HEK293 (cell line): Measurements from ENCODE around the gene FXYD4.

Source experiments
- CTCF ChIA-PET: fragments of 350-600 bp; formaldehyde crosslinking; extraction: SDS; loops from one replicate; lab custom pipeline; 2021; ENCODE audit warnings: antibody characterized with exemption; lab: Yijun Ruan, JAX
- POLR2A ChIA-PET: fragments of 300-600 bp; formaldehyde crosslinking; extraction: SDS; loops from one replicate; lab custom pipeline; 2020; ENCODE audit warnings: antibody characterized with exemption, inconsistent platforms; lab: Yijun Ruan, JAX
- H3K27ac ChIP-seq: fragments of 200-500 bp; sonication (Bioruptor generic); 2 replicates; pipeline ENCODE4 v1.5.1; 2014; ENCODE audit warnings: low read depth, low read length, control low read depth, inconsistent platforms; ENCODE audit errors: extremely low read depth
- H3K36me3 ChIP-seq, 2 experiments: fragments of 200-500 bp in 1 of 2; sonication (Bioruptor generic) in 1 of 2; 1 replicate in 1 of 2; 2 replicates in 1 of 2; pipeline ENCODE4 v1.5.1; 2014 to 2017; ENCODE audit warnings: inconsistent platforms in 2 of 2, low read length in 2 of 2; ENCODE audit not compliant: control insufficient read depth in 2 of 2, insufficient read depth in 1 of 2
- H3K4me1 ChIP-seq: fragments of 200-500 bp; sonication (Bioruptor generic); 2 replicates; pipeline ENCODE4 v1.5.1; 2014; ENCODE audit warnings: mild to moderate bottlenecking, low read length, inconsistent platforms; ENCODE audit not compliant: control insufficient read depth, insufficient read depth
- H3K4me3 ChIP-seq: 2 replicates; pipeline ENCODE4 v1.5.1; 2011; ENCODE audit warnings: low read depth, mild to moderate bottlenecking, control low read depth, low read length, moderate library complexity
- H3K9me3 ChIP-seq: fragments of 200-500 bp; sonication (Bioruptor generic); 2 replicates; pipeline ENCODE4 v1.5.1; 2014; ENCODE audit warnings: low read depth, low read length, inconsistent platforms; ENCODE audit not compliant: control insufficient read depth, insufficient read depth
- GLIS1 ChIP-seq: fragments of 450-650 bp; formaldehyde crosslinking; IDR thresholded peaks from 2 replicates; pipeline ENCODE4 v1.5.1; 2016; ENCODE audit warnings: missing biosample characterization, missing genetic modification characterization
- IKZF3 ChIP-seq: fragments of 450-650 bp; IDR thresholded peaks from 2 replicates; pipeline ENCODE4 v1.5.0; 2018; ENCODE audit warnings: missing biosample characterization, mild to moderate bottlenecking, missing genetic modification characterization, moderate library complexity
- KLF8 ChIP-seq: fragments of 450-650 bp; formaldehyde crosslinking; IDR thresholded peaks from 2 replicates; pipeline ENCODE4 v1.5.1; 2016; ENCODE audit warnings: missing biosample characterization, missing genetic modification characterization
- PRDM1 ChIP-seq: fragments of 450-650 bp; formaldehyde crosslinking; IDR thresholded peaks from 2 replicates; pipeline ENCODE4; 2016; ENCODE audit warnings: missing biosample characterization, missing genetic modification characterization
- SCRT1 ChIP-seq: fragments of 450-650 bp; formaldehyde crosslinking; IDR thresholded peaks from 2 replicates; pipeline ENCODE4 v1.5.1; 2016; ENCODE audit warnings: missing biosample characterization, missing genetic modification characterization, borderline replicate concordance
- SCRT2 ChIP-seq: fragments of 450-650 bp; formaldehyde crosslinking; IDR thresholded peaks from 2 replicates; pipeline ENCODE4 v1.5.1; 2016; ENCODE audit warnings: missing biosample characterization, missing genetic modification characterization
- ZBTB17 ChIP-seq: fragments of 450-650 bp; formaldehyde crosslinking; IDR thresholded peaks from 2 replicates; pipeline ENCODE4 v1.5.1; 2016; ENCODE audit warnings: missing biosample characterization, missing genetic modification characterization
- ZBTB48 ChIP-seq: fragments of 450-650 bp; formaldehyde crosslinking; IDR thresholded peaks from 2 replicates; pipeline ENCODE4 v1.5.1; 2016; ENCODE audit warnings: missing biosample characterization, missing genetic modification characterization
- ZFP3 ChIP-seq: fragments of 450-650 bp; formaldehyde crosslinking; IDR thresholded peaks from 2 replicates; pipeline ENCODE4 v1.5.1; 2016; ENCODE audit warnings: low read depth, missing biosample characterization, missing genetic modification characterization
- ZNF138 ChIP-seq: fragments of 450-650 bp; formaldehyde crosslinking; IDR thresholded peaks from 2 replicates; pipeline ENCODE4 v1.5.1; 2016; ENCODE audit warnings: missing biosample characterization, missing genetic modification characterization, borderline replicate concordance
- ZNF239 ChIP-seq: fragments of 450-650 bp; formaldehyde crosslinking; IDR thresholded peaks from 2 replicates; pipeline ENCODE4 v1.5.1; 2016; ENCODE audit warnings: missing biosample characterization, missing genetic modification characterization
- ZNF366 ChIP-seq: fragments of 450-650 bp; formaldehyde crosslinking; conservative IDR thresholded peaks from 2 replicates; pipeline ENCODE4 v1.5.1; 2016; ENCODE audit warnings: missing biosample characterization, missing genetic modification characterization
- ZNF514 ChIP-seq: fragments of 450-650 bp; formaldehyde crosslinking; IDR thresholded peaks from 2 replicates; pipeline ENCODE4 v1.5.1; 2016; ENCODE audit warnings: missing biosample characterization, missing genetic modification characterization
- ZNF549 ChIP-seq: fragments of 450-650 bp; IDR thresholded peaks from 2 replicates; pipeline ENCODE4 v1.5.1; 2018; ENCODE audit warnings: missing biosample characterization, missing genetic modification characterization, mild to moderate bottlenecking, inconsistent platforms, moderate library complexity
- ZNF596 ChIP-seq: fragments of 450-650 bp; IDR thresholded peaks from 2 replicates; pipeline ENCODE4 v1.5.0; 2018; ENCODE audit warnings: missing biosample characterization, mild to moderate bottlenecking, missing genetic modification characterization, moderate library complexity
- ZNF629 ChIP-seq: fragments of 450-650 bp; formaldehyde crosslinking; IDR thresholded peaks from 2 replicates; pipeline ENCODE4 v1.5.1; 2017; ENCODE audit warnings: missing biosample characterization, missing genetic modification characterization
- TF ChIP-seq, protein P1 (sequence below): fragments of 450-650 bp; formaldehyde crosslinking; IDR thresholded peaks from 2 replicates; pipeline ENCODE4 v1.5.1; 2016; ENCODE audit warnings: missing biosample characterization, missing genetic modification characterization
- TF ChIP-seq, protein P2 (sequence below): fragments of 450-650 bp; formaldehyde crosslinking; IDR thresholded peaks from 2 replicates; pipeline ENCODE4 v1.5.1; 2017; ENCODE audit warnings: missing biosample characterization, missing genetic modification characterization
- TF ChIP-seq, protein P3 (sequence below): fragments of 450-650 bp; formaldehyde crosslinking; IDR thresholded peaks from 2 replicates; pipeline ENCODE4 v1.5.1; 2016; ENCODE audit warnings: missing biosample characterization, missing genetic modification characterization
- TF ChIP-seq, protein P4 (sequence below): fragments of 450-650 bp; formaldehyde crosslinking; IDR thresholded peaks from 2 replicates; pipeline ENCODE4 v1.5.1; 2016; ENCODE audit warnings: missing biosample characterization, missing genetic modification characterization
- TF ChIP-seq, protein P5 (sequence below): fragments of 450-650 bp; formaldehyde crosslinking; IDR thresholded peaks from 2 replicates; pipeline ENCODE4 v1.5.1; 2016; ENCODE audit warnings: missing biosample characterization, missing genetic modification characterization
- TF ChIP-seq, protein P6 (sequence below): fragments of 450-650 bp; formaldehyde crosslinking; IDR thresholded peaks from 2 replicates; pipeline ENCODE4; 2016; ENCODE audit warnings: missing biosample characterization, missing genetic modification characterization
- TF ChIP-seq, protein P7 (sequence below): fragments of 450-650 bp; formaldehyde crosslinking; IDR thresholded peaks from 2 replicates; pipeline ENCODE4 v1.5.1; 2016; ENCODE audit warnings: missing biosample characterization, missing genetic modification characterization, low read depth

Gene FXYD4

DNA sequence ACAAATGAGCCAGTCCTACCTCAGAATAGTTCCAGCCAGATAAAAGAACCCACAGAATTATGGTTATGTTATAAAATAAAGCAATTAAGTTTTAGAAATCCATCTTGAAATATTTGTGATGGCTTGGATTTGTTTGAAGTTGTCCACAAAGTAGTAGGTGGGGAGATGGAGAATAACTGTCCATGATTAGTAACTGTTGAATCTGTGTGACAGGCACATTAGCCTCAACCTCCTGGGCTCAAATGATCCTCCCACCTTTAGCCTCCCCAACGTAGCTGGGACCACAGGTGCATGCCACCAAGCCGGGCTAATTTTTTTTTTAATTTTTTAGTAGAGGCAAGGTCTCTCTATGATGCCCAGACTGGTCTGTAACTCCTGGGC lies 27.5 kb downstream of the FXYD4 start:
- TF ChIP-seq ZNF138 (no peak), ZNF549 (tag by site-specific recombination) (no peak), ZNF239 (tag by site-specific recombination) (no peak), ZNF596 (no peak), ZBTB48 (tag by site-specific recombination) (no peak), SCRT2 (tag by site-specific recombination) (peak; percentile 55), SCRT1 (peak; percentile 22; the same call in 1 of the 2 replicates)
- TF ChIP-seq, protein P1, sequence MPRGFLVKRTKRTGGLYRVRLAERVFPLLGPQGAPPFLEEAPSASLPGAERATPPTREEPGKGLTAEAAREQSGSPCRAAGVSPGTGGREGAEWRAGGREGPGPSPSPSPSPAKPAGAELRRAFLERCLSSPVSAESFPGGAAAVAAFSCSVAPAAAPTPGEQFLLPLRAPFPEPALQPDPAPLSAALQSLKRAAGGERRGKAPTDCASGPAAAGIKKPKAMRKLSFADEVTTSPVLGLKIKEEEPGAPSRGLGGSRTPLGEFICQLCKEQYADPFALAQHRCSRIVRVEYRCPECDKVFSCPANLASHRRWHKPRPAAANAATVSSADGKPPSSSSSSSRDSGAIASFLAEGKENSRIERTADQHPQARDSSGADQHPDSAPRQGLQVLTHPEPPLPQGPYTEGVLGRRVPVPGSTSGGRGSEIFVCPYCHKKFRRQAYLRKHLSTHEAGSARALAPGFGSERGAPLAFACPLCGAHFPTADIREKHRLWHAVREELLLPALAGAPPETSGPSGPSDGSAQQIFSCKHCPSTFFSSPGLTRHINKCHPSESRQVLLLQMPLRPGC (tag by site-specific recombination) = no peak
- TF ChIP-seq, protein P2, sequence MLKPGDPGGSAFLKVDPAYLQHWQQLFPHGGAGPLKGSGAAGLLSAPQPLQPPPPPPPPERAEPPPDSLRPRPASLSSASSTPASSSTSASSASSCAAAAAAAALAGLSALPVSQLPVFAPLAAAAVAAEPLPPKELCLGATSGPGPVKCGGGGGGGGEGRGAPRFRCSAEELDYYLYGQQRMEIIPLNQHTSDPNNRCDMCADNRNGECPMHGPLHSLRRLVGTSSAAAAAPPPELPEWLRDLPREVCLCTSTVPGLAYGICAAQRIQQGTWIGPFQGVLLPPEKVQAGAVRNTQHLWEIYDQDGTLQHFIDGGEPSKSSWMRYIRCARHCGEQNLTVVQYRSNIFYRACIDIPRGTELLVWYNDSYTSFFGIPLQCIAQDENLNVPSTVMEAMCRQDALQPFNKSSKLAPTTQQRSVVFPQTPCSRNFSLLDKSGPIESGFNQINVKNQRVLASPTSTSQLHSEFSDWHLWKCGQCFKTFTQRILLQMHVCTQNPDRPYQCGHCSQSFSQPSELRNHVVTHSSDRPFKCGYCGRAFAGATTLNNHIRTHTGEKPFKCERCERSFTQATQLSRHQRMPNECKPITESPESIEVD (tag by site-specific recombination) = 0 out of 2 replicates have a peak, but pooled peaks have one; percentile 8
- TF ChIP-seq, protein P3, sequence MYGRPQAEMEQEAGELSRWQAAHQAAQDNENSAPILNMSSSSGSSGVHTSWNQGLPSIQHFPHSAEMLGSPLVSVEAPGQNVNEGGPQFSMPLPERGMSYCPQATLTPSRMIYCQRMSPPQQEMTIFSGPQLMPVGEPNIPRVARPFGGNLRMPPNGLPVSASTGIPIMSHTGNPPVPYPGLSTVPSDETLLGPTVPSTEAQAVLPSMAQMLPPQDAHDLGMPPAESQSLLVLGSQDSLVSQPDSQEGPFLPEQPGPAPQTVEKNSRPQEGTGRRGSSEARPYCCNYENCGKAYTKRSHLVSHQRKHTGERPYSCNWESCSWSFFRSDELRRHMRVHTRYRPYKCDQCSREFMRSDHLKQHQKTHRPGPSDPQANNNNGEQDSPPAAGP (tag by site-specific recombination) = no peak
- TF ChIP-seq, protein P4, sequence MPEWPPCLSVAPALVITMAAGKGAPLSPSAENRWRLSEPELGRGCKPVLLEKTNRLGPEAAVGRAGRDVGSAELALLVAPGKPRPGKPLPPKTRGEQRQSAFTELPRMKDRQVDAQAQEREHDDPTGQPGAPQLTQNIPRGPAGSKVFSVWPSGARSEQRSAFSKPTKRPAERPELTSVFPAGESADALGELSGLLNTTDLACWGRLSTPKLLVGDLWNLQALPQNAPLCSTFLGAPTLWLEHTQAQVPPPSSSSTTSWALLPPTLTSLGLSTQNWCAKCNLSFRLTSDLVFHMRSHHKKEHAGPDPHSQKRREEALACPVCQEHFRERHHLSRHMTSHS (tag by site-specific recombination) = no peak
- TF ChIP-seq, protein P5, sequence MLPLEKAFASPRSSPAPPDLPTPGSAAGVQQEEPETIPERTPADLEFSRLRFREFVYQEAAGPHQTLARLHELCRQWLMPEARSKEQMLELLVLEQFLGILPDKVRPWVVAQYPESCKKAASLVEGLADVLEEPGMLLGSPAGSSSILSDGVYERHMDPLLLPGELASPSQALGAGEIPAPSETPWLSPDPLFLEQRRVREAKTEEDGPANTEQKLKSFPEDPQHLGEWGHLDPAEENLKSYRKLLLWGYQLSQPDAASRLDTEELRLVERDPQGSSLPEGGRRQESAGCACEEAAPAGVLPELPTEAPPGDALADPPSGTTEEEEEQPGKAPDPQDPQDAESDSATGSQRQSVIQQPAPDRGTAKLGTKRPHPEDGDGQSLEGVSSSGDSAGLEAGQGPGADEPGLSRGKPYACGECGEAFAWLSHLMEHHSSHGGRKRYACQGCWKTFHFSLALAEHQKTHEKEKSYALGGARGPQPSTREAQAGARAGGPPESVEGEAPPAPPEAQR = no peak
- TF ChIP-seq, protein P6, sequence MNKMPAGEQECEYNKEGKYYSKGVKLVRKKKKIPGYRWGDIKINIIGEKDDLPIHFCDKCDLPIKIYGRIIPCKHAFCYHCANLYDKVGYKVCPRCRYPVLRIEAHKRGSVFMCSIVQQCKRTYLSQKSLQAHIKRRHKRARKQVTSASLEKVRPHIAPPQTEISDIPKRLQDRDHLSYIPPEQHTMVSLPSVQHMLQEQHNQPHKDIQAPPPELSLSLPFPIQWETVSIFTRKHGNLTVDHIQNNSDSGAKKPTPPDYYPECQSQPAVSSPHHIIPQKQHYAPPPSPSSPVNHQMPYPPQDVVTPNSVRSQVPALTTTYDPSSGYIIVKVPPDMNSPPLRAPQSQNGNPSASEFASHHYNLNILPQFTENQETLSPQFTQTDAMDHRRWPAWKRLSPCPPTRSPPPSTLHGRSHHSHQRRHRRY (tag by site-specific recombination) = no peak
- peak overlapping the region; percentile 16; the same call in 1 of the 2 replicates for H3K27ac ChIP-seq
- POLR2A ChIA-PET = interaction anchor here (1.0 to 2.1 kb wide), 2 partner anchors 9 to 22 kb away, joined by 3 to 10 read pairs; no protein-coding TSS in a partner anchor
- H3K36me3 ChIP-seq = peaks cover 8 to 46% of the 10 kb centered on the region in 2 experiments
- H3K9me3 ChIP-seq = no peaks in the 10 kb centered on the region
- CTCF ChIA-PET = interaction anchor here (0.6 kb wide), 1 partner anchor 36 kb away, joined by 3 read pairs; no protein-coding TSS in a partner anchor
- peaks cover 10% of the 10 kb centered on the region for H3K4me1 ChIP-seq
- no peak overlapping the region for H3K4me3 ChIP-seq

DNA sequence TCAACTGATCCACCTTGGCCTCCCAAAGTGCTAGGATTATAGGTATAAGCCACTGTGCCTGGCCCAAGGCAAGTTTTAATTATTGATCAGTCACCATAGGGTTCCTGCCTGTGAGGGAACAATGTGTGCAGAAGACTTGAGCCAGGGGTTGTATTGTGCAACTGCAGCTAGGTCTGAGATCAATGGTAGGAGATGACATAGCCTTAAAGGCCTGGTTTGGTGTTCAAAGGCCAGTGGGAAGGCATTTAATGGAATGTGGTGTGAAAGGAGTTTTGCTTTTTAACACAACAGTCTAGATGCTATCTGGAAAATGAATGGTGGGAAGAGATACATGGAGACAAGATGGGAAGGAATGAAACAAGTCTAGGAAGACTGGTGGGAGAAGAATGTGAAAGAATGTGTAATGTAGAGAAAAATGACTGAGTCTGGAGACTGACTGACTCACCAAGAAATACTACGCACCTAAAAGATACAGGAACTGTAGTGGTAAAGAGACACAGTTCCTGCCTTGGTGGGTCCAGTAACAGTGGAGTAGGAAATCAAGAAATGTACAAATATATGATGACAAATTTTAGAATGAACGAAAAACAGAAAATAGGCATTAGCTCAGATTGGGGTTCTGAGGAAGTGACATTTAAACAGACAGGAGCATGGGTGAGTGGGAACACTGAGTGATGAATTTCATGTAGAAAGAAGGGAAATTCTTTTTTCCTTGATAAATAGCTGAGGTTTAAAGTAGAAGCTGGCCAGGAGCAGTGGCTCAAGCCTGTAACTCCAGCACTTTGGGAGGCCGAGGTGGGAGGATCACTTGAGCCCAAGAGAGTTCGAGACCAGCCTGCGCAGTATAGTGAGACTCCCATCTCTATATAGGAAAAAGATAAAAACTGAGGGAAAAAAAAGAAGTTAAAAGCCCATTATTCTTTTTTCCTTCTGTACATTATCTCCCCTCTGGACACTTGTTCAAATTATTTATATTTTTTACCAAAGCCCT lies 28.2 kb downstream of the FXYD4 start:
- CTCF ChIA-PET = interaction anchor here (0.6 kb wide), 1 partner anchor 119 kb away, joined by 3 read pairs; no protein-coding TSS in a partner anchor
- Histone ChIP-seq H3K9me3 (no peaks in the 10 kb centered on the region), H3K4me1 (peaks cover 10% of the 10 kb centered on the region), H3K27ac (no peak overlapping the region; the same call in 1 of the 2 replicates), H3K36me3 (peaks cover 6 to 40% of the 10 kb centered on the region in 2 experiments; a peak in 2 of 3 replicates), H3K4me3 (no peak overlapping the region)
- POLR2A ChIA-PET = interaction anchor here (1.8 to 2.1 kb wide), 2 partner anchors 8 to 10 kb away, joined by 5 to 10 read pairs; partner anchors contain the start of gene HNRNPF
- TF ChIP-seq, protein P7, sequence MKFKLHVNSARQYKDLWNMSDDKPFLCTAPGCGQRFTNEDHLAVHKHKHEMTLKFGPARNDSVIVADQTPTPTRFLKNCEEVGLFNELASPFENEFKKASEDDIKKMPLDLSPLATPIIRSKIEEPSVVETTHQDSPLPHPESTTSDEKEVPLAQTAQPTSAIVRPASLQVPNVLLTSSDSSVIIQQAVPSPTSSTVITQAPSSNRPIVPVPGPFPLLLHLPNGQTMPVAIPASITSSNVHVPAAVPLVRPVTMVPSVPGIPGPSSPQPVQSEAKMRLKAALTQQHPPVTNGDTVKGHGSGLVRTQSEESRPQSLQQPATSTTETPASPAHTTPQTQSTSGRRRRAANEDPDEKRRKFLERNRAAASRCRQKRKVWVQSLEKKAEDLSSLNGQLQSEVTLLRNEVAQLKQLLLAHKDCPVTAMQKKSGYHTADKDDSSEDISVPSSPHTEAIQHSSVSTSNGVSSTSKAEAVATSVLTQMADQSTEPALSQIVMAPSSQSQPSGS (tag by site-specific recombination) = peak; percentile 34; the same call in 1 of the 2 replicates
- TF ChIP-seq ZFP3 (tag by site-specific recombination) (no peak), KLF8 (tag by site-specific recombination) (no peak), ZNF514 (tag by site-specific recombination) (no peak), SCRT1 (0 out of 2 replicates have a peak, but pooled peaks have one; percentile 1), IKZF3 (peak; percentile 30; the same call in 1 of the 2 replicates), ZNF629 (tag by site-specific recombination) (no peak), PRDM1 (peak; percentile 94), ZNF366 (tag by site-specific recombination) (peak; percentile 46; the same call in 1 of the 2 replicates), ZBTB17 (tag by site-specific recombination) (0 out of 2 replicates have a peak, but pooled peaks have one; percentile 13), GLIS1 (tag by site-specific recombination) (no peak)
